Fibroblast of mammary gland (primary cell): ENCODE measurements around the gene SF3B6.
"Not testable (repeated sequence)": the region's sequence is repeated elsewhere in the genome, so short reads cannot be mapped to it uniquely, and the experiment has no call there.

ENCODE experiments used
- DNase-seq: peaks from one replicate; pipeline ENCODE4 v3.0.0-alpha.2; 2010; ENCODE audit warnings: low read depth
- H3K4me3 ChIP-seq: 2 replicates; pipeline ENCODE4 v1.5.1; 2011; ENCODE audit warnings: low read depth, mild to moderate bottlenecking, low read length, moderate library complexity; ENCODE audit not compliant: control insufficient read depth
- TF ChIP-seq, protein P1 (sequence below): conservative IDR thresholded peaks from 2 replicates; pipeline ENCODE4 v1.5.1; 2011; ENCODE audit warnings: low read depth, low read length, inconsistent platforms; ENCODE audit not compliant: control insufficient read depth, insufficient read depth

The SF3B6 gene

GRCh38 chr2:24106786-24107185, 30.7 kb upstream of the SF3B6 start:
- TF ChIP-seq, protein P1, sequence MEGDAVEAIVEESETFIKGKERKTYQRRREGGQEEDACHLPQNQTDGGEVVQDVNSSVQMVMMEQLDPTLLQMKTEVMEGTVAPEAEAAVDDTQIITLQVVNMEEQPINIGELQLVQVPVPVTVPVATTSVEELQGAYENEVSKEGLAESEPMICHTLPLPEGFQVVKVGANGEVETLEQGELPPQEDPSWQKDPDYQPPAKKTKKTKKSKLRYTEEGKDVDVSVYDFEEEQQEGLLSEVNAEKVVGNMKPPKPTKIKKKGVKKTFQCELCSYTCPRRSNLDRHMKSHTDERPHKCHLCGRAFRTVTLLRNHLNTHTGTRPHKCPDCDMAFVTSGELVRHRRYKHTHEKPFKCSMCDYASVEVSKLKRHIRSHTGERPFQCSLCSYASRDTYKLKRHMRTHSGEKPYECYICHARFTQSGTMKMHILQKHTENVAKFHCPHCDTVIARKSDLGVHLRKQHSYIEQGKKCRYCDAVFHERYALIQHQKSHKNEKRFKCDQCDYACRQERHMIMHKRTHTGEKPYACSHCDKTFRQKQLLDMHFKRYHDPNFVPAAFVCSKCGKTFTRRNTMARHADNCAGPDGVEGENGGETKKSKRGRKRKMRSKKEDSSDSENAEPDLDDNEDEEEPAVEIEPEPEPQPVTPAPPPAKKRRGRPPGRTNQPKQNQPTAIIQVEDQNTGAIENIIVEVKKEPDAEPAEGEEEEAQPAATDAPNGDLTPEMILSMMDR: no peak
- DNase-seq: no peak

GRCh38 chr2:24105816-24106215, 29.7 kb upstream of the SF3B6 start:
- TF ChIP-seq, protein P1: no peak
- DNase-seq: peak; percentile 29
- H3K4me3 ChIP-seq: no peak overlapping the region

More at GRCh38 chr2:24106786-24107185, 30.7 kb upstream of the SF3B6 start:
- H3K4me3 ChIP-seq: no peak overlapping the region

DNA sequence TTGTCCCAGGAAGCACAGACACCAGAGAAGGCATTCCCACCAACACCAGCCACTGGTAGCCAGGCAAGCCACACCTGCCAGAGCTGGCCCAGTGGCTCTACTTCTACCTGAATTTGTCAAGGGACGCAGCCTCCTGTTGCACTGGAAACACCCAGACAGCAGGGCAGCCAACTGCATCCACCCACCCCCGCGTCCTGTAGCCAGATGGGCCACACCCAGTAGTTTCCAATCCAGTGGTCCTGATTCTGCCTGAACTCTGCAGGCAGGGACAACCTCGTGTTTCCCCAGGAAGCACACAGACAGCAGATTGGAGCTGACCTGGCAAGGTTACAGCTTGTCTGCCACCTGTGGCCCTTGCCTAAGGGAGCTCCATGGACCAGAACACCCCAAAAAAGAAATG, 28.8 kb upstream of the SF3B6 start:
- TF ChIP-seq, protein P1: no peak

DNA sequence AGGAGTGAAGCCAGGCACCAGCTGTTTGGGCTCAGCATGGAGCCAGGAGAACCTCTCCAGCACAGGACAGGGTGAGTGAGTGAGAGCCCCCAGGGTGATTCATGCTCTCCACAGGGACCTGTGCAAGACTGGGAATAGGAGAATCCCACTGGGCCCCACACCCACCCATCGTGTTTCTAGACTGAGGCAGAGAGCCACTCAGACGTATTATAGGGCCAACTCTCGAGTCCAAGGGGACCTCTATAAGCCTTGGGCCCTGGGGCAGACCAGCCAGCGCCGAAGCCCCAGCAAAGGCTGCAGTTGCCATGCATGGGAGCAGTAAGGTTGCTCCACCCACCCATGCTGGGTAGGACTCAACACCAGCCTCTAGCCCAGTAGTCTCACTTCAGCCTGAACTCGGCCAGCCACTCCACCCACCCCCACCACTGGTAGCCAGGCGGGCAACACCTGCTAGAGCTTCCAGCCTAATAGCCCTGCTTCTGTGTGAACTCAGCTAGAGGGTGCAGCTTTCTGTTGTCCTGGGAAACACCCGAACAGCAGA, 28.1 kb upstream of the SF3B6 start:
- DNase-seq: no peak
- H3K4me3 ChIP-seq: no peak overlapping the region
- TF ChIP-seq, protein P1: no peak

More for the DNA sequence above, 28.8 kb upstream of the SF3B6 start:
- H3K4me3 ChIP-seq: no peak overlapping the region
- no peak for DNase-seq

GRCh38 chr2:24102677-24103076, 26.6 kb upstream of the SF3B6 start:
- H3K4me3 ChIP-seq: no peak overlapping the region
- TF ChIP-seq, protein P1: no peak
- no peak for DNase-seq

- DNase-seq: no peak
- TF ChIP-seq, protein P1: no peak
- H3K4me3 ChIP-seq: no peak overlapping the region
Measured at GRCh38 chr2:24101992-24102391, 25.9 kb upstream of the SF3B6 start.

- not testable (repeated sequence) for H3K4me3 ChIP-seq, DNase-seq
Measured at GRCh38 chr2:24100732-24101131, 24.6 kb upstream of the SF3B6 start.

- H3K4me3 ChIP-seq, DNase-seq: not testable (repeated sequence)
Measured at GRCh38 chr2:24095171-24095677, 19.1 kb upstream of the SF3B6 start.

DNA sequence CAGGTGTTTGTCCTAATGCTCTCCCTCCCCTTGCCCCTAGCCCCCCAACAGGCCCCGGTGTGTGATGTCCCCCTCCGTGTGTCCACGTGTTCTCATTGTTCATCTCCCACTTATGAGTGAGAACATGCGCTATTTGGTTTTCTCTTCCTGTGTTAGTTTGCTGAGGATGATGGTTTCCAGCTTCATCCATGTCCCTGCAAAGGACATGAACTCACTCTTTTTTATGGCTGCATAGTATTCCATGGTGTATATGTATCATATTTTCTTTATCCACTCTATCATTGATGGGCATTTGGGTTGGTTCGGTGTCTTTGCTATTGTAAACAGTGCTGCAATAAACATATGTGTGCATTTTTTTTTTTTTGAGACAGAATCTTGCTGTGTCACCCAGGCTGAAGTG, 17.1 kb upstream of the SF3B6 start:
- not testable (repeated sequence) for DNase-seq, H3K4me3 ChIP-seq
